Neural cell (in vitro differentiated cells): ENCODE measurements around the gene TSC22D3. TPM values are rescaled to one million over a fixed set of nuclear protein-coding genes. Genes with fewer than 3 reads are reported as not detected.

Source experiments
- H2AFZ ChIP-seq: fragments of 200-600, 300-800 bp; sonication (generic), shearing (Covaris generic); 2 replicates; pipeline ENCODE4 v1.6.0; 2014; ENCODE audit warnings: low read depth, mild to moderate bottlenecking, antibody characterized with exemption, low read length, moderate library complexity
- H3F3A ChIP-seq: fragments of 200-600 bp; shearing (Covaris generic); 2 replicates; pipeline ENCODE4 v1.6.1; 2016; ENCODE audit warnings: mild to moderate bottlenecking, moderate library complexity, mixed read lengths, antibody characterized with exemption, low read length; ENCODE audit not compliant: insufficient read depth, poor library complexity, severe bottlenecking
- H3K27ac ChIP-seq: fragments of 200-600, 300-800 bp; sonication (generic), shearing (Covaris generic); 2 replicates; pipeline ENCODE4 v1.5.1; 2014; ENCODE audit warnings: mild to moderate bottlenecking, low read length, moderate library complexity
- H3K27me3 ChIP-seq: fragments of 300-800, 200-600 bp; sonication (generic), shearing (Covaris generic); 2 replicates; pipeline ENCODE4 v1.6.0; 2014; ENCODE audit warnings: mild to moderate bottlenecking, low read depth, low read length, moderate library complexity; ENCODE audit not compliant: insufficient read depth
- H3K36me3 ChIP-seq: fragments of 300-800, 200-600 bp; sonication (generic), shearing (Covaris generic); 2 replicates; pipeline ENCODE4 v1.5.1; 2014; ENCODE audit warnings: mild to moderate bottlenecking, antibody characterized with exemption, low read length, moderate library complexity; ENCODE audit not compliant: insufficient read depth
- H3K4me2 ChIP-seq: fragments of 300-800, 200-600 bp; sonication (generic), shearing (Covaris generic); 2 replicates; pipeline ENCODE4 v1.6.0; 2014; ENCODE audit warnings: mild to moderate bottlenecking, low read length
- H3K4me3 ChIP-seq: fragments of 300-800, 200-600 bp; sonication (generic), shearing (Covaris generic); 2 replicates; pipeline ENCODE4 v1.5.1; 2014; ENCODE audit warnings: mild to moderate bottlenecking, low read length, moderate library complexity
- H3K79me2 ChIP-seq: fragments of 200-600 bp; shearing (Covaris generic); replicated peaks from 2 replicates; pipeline ENCODE4 v1.6.0; 2014; ENCODE audit warnings: mild to moderate bottlenecking, low read length, moderate library complexity; ENCODE audit not compliant: insufficient read depth
- H3K9ac ChIP-seq: fragments of 300-800, 200-600 bp; sonication (generic), shearing (Covaris generic); 2 replicates; pipeline ENCODE4 v1.6.1; 2016; ENCODE audit warnings: mild to moderate bottlenecking, low read length, mixed read lengths
- H3K9me2 ChIP-seq: fragments of 200-600 bp; shearing (Covaris generic); 2 replicates; pipeline ENCODE4 v1.6.1; 2016; ENCODE audit warnings: mild to moderate bottlenecking, low read length, mixed read lengths; ENCODE audit not compliant: insufficient read depth
- H3K9me3 ChIP-seq: fragments of 200-600, 300-800 bp; sonication (generic), shearing (Covaris generic); 2 replicates; pipeline ENCODE4 v1.6.1; 2016; ENCODE audit warnings: mild to moderate bottlenecking, mixed run types, low read length, moderate library complexity, mixed read lengths
- H4K20me1 ChIP-seq: fragments of 200-600 bp; shearing (Covaris generic); 2 replicates; pipeline ENCODE4 v1.6.1; 2016; ENCODE audit warnings: mild to moderate bottlenecking, mixed run types; ENCODE audit not compliant: insufficient read depth
- EP300 ChIP-seq: fragments of 450-650 bp; conservative IDR thresholded peaks from 2 replicates; pipeline ENCODE4 v1.6.1; 2014; ENCODE audit warnings: antibody characterized with exemption, mild to moderate bottlenecking, moderate library complexity; ENCODE audit not compliant: poor library complexity, severe bottlenecking
- EZH2 ChIP-seq: fragments of 200-600, 300-800 bp; shearing (Covaris generic), sonication (generic); IDR thresholded peaks from 2 replicates; pipeline ENCODE4 v1.6.1; 2014; ENCODE audit warnings: antibody characterized with exemption, low read length, borderline replicate concordance, mild to moderate bottlenecking; ENCODE audit not compliant: insufficient read depth, poor library complexity, severe bottlenecking
- MXI1 ChIP-seq: fragments of 450-650 bp; conservative IDR thresholded peaks from 2 replicates; pipeline ENCODE4 v1.6.1; 2014; ENCODE audit warnings: antibody characterized with exemption, mild to moderate bottlenecking; ENCODE audit not compliant: poor library complexity, severe bottlenecking
- POLR2AphosphoS5 ChIP-seq: IDR thresholded peaks from 2 replicates; pipeline ENCODE4 v1.6.1; 2012
- RAD21 ChIP-seq: fragments of 450-650 bp; conservative IDR thresholded peaks from 2 replicates; pipeline ENCODE4 v1.6.1; 2014; ENCODE audit warnings: antibody characterized with exemption, mild to moderate bottlenecking, moderate library complexity
- REST ChIP-seq: IDR thresholded peaks from 2 replicates; pipeline ENCODE4 v1.6.1; 2012; ENCODE audit warnings: borderline replicate concordance
- SMC3 ChIP-seq: fragments of 450-650 bp; conservative IDR thresholded peaks from 2 replicates; pipeline ENCODE4 v1.6.1; 2014; ENCODE audit warnings: antibody characterized with exemption, mild to moderate bottlenecking, moderate library complexity; ENCODE audit not compliant: poor library complexity
- TAF1 ChIP-seq: IDR thresholded peaks from 2 replicates; pipeline ENCODE4 v1.6.1; 2012; ENCODE audit warnings: low read depth
- polyA plus RNA-seq: library from polyadenylated mRNA; depleted of rRNA; stranded (reverse); fragments of >200 nt; gene quantifications from 2 replicates; pipeline ENCODE4 v1.2.3, GENCODE V29; 2014
- TF ChIP-seq, protein P1 (sequence below): fragments of 450-650 bp; IDR thresholded peaks from 2 replicates; pipeline ENCODE4 v1.5.1; 2014; ENCODE audit warnings: antibody characterized with exemption, mild to moderate bottlenecking, moderate library complexity; ENCODE audit not compliant: poor library complexity, severe bottlenecking

The TSC22D3 gene
- polyA plus RNA-seq, 1 donor from 2014 or later, result 96.8 TPM

DNA sequence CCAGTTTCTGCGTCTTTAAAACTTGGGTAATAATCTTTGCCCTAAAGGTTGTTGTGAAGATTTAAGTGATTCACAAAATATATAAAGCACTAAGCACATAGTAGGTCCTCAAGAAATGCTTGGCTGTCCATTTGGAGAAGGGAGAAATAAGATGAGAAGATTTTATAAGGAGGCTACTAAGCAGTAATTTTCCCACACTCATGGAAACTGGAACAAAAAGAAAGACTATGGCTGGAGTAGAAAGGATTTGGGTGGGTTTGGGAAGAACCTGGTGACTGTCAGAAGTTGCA, 100.3 kb downstream of the TSC22D3 start:
- Histone ChIP-seq H3K27ac (no peak overlapping the region), H3K4me3 (no peak overlapping the region), H4K20me1 (no peaks in the 10 kb centered on the region), H3K9me3 (no peaks in the 10 kb centered on the region), H3K36me3 (no peaks in the 10 kb centered on the region), H3K9ac (no peak overlapping the region), H3K27me3 (no peaks in the 10 kb centered on the region), H3K9me2 (no peaks in the 10 kb centered on the region), H3F3A (no peaks in the 10 kb centered on the region), H3K79me2 (no peaks in the 10 kb centered on the region), H3K4me2 (no peak overlapping the region), H2AFZ (no peak overlapping the region)
- TF ChIP-seq EP300 (no peak), RAD21 (no peak), REST (no peak), SMC3 (no peak), EZH2 (no peak), POLR2AphosphoS5 (no peak), MXI1 (no peak), TAF1 (no peak)
- TF ChIP-seq, protein P1, sequence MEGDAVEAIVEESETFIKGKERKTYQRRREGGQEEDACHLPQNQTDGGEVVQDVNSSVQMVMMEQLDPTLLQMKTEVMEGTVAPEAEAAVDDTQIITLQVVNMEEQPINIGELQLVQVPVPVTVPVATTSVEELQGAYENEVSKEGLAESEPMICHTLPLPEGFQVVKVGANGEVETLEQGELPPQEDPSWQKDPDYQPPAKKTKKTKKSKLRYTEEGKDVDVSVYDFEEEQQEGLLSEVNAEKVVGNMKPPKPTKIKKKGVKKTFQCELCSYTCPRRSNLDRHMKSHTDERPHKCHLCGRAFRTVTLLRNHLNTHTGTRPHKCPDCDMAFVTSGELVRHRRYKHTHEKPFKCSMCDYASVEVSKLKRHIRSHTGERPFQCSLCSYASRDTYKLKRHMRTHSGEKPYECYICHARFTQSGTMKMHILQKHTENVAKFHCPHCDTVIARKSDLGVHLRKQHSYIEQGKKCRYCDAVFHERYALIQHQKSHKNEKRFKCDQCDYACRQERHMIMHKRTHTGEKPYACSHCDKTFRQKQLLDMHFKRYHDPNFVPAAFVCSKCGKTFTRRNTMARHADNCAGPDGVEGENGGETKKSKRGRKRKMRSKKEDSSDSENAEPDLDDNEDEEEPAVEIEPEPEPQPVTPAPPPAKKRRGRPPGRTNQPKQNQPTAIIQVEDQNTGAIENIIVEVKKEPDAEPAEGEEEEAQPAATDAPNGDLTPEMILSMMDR, result no peak

- no peaks in the 10 kb centered on the region for H4K20me1 ChIP-seq
- no peaks in the 10 kb centered on the region for H3K79me2 ChIP-seq
- H3K9me2 ChIP-seq, result no peaks in the 10 kb centered on the region
- no peaks in the 10 kb centered on the region for H3K36me3 ChIP-seq
- H3K9ac ChIP-seq, result no peak overlapping the region
- H3F3A ChIP-seq, result no peaks in the 10 kb centered on the region
- H3K27ac ChIP-seq, result no peak overlapping the region
- no peak overlapping the region for H3K4me3 ChIP-seq
- no peaks in the 10 kb centered on the region for H3K9me3 ChIP-seq
- H2AFZ ChIP-seq, result no peak overlapping the region
- H3K4me2 ChIP-seq, result no peak overlapping the region
- no peaks in the 10 kb centered on the region for H3K27me3 ChIP-seq
- TF ChIP-seq, protein P1, result no peak
- TF ChIP-seq RAD21 (no peak), SMC3 (no peak), POLR2AphosphoS5 (no peak), TAF1 (no peak), EZH2 (no peak), EP300 (no peak), REST (no peak)
Observed at GRCh38 chrX:107674480-107675364, 100.9 kb downstream of the TSC22D3 start.
